Amygdala (tissue), 56 donors: ENCODE data around the gene ARID5A.
A peak's percentile ranks its signal among the peaks of the same experiment; 100 is the strongest.
"Not testable (repeated sequence)": the region's sequence is repeated elsewhere in the genome, so short reads cannot be mapped to it uniquely, and the experiment has no call there.

Source experiments
- DNase-seq, 56 donors: peaks; one replicate each; lab custom pipeline; 2025; lab: John Stamatoyannopoulos, UW

The ARID5A gene

GRCh38 chr2:96553176-96553956 is 16.8 kb downstream of the ARID5A start:
- no peak for DNase-seq

GRCh38 chr2:96553957-96554292 is 17.4 kb downstream of the ARID5A start:
- not testable (repeated sequence) for DNase-seq

- peak in 42 of 56 donors; percentile 8 to 80 (median 46) for DNase-seq
Observed at GRCh38 chr2:96554293-96555145, 18.0 kb downstream of the ARID5A start.

- no peak for DNase-seq
Observed at GRCh38 chr2:96555146-96555610, 18.6 kb downstream of the ARID5A start.

GRCh38 chr2:96556441-96557330 is 20.1 kb downstream of the ARID5A start:
- no peak for DNase-seq

GRCh38 chr2:96557421-96557820 is 20.9 kb downstream of the ARID5A start:
- DNase-seq: not testable (repeated sequence)

GRCh38 chr2:96558061-96558460 is 21.5 kb downstream of the ARID5A start:
- DNase-seq: no peak

- no peak for DNase-seq
Observed at GRCh38 chr2:96558485-96558884, 21.9 kb downstream of the ARID5A start.

GRCh38 chr2:96564026-96564425 is 27.5 kb downstream of the ARID5A start:
- DNase-seq: no peak

- no peak for DNase-seq
Observed at GRCh38 chr2:96564563-96564962, 28.0 kb downstream of the ARID5A start.

GRCh38 chr2:96565111-96565510 is 28.6 kb downstream of the ARID5A start:
- no peak for DNase-seq

GRCh38 chr2:96568094-96568493 is 31.5 kb downstream of the ARID5A start:
- no peak for DNase-seq

GRCh38 chr2:96574364-96574763 is 37.8 kb downstream of the ARID5A start:
- no peak for DNase-seq

GRCh38 chr2:96575785-96576456 is 39.4 kb downstream of the ARID5A start:
- DNase-seq: no peak

GRCh38 chr2:96577501-96577900 is 40.9 kb downstream of the ARID5A start:
- DNase-seq: no peak

- DNase-seq: no peak
Observed at GRCh38 chr2:96578731-96579130, 42.2 kb downstream of the ARID5A start.

- DNase-seq: no peak
Observed at GRCh38 chr2:96579422-96579821, 42.9 kb downstream of the ARID5A start.

- peak in 4 of 56 donors; percentile 0 to 33 (median 18) for DNase-seq
Observed at GRCh38 chr2:96580771-96581170, 44.2 kb downstream of the ARID5A start.

GRCh38 chr2:96584017-96584416 is 47.5 kb downstream of the ARID5A start:
- DNase-seq: no peak

GRCh38 chr2:96587843-96588242 is 51.3 kb downstream of the ARID5A start:
- DNase-seq: no peak
